ENCODE measurements around the gene SLC2A11. TPM values are rescaled to one million over a fixed set of nuclear protein-coding genes. Genes with fewer than 3 reads are reported as not detected.

Gene SLC2A11
- total and polyA plus RNA-seq, 2 donors (not counting 1 experiment from before 2014, with no cell fraction given): 3.9 to 14.9 TPM

DNA sequence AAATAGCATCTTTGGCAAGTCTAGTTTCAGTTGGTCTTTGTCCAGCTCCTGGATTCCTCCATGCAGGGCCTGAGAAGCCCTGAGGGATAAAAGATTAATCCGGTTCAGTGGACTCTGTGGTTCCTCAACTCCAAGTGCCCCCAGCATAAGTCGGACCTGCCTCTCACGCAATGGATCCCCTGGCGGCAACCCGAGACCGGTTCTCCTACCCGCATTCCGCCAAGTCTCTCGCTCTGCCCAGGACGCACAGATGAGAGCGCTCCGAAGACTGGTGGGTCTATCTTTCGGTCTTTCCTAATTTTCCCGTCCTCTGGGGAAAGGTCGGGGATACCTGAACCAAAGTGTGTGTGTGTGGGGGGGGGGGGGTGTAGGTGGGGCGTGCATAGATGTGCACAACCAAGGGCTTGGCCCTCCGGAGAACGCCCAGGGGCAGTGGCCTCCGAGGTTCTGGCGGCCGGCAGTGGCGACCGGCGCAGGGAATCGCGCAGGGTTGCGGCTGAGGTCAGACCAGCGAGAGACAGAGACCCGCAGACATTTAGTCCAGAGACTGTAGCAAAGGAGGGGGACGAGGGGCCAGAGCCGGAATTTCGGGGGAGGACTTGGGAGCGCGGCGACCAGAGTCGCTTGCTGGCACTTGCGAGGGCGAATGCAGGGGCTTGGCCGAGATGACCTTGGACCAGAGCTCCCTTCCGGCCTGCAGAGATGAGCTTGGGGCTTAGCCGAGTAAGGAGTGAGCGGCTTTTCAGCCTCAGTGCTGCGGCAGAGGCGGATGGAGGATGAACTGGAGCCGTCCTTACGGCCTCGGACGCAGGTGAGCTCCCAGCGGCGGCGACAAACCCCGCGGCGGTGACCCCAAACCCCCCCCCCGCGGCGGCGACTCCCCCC is 712 bp upstream of the SLC2A11 start:
- Histone ChIP-seq H3K36me3 (ENCODE audit: control insufficient read depth, insufficient read depth, low read length) (no peaks in the 10 kb centered on the region), H2AFZ (ENCODE audit: low read length) (peak overlapping the region; percentile 97), H3K4me1 (ENCODE audit: control insufficient read depth, extremely low read depth, insufficient read depth, low read length) (peaks cover 6% of the 10 kb centered on the region), H3K4me3 (replicated peaks in 1 of 4; ENCODE audit: control extremely low read depth in 1 of 4, insufficient read depth in 1 of 4, low read depth in 3 of 4, low read length in 4 of 4) (peak overlapping the region; percentile 63 to 92 (median 78)), H3K9me3 (ENCODE audit: control insufficient read depth, insufficient read depth, low read depth, low read length) (no peaks in the 10 kb centered on the region), H3K27me3 (ENCODE audit: control insufficient read depth, insufficient read depth, low read length) (no peaks in the 10 kb centered on the region), H3K4me2 (ENCODE audit: extremely low read depth, insufficient read depth, low read length) (peak overlapping the region; percentile 93), H3K9ac (ENCODE audit: insufficient read depth, low read length) (peak overlapping the region; percentile 53), H3K79me2 (ENCODE audit: control insufficient read depth, insufficient read depth, low read length) (no peaks in the 10 kb centered on the region), H4K20me1 (ENCODE audit: control insufficient read depth, extremely low read depth, insufficient read depth, low read length) (no peaks in the 10 kb centered on the region), H3K27ac (ENCODE audit: insufficient read depth, low read length) (peak overlapping the region; percentile 43)
- DNase-seq (ENCODE audit: low read depth in 2 of 2): peak; percentile 31 to 64
- no peak for TF ChIP-seq EZH2 (IDR thresholded peaks at IDR 0.05; ENCODE audit: low read length, missing control alignments)
- TF ChIP-seq CTCF (conservative IDR thresholded peaks at IDR 0.05 in 1 of 2, IDR thresholded peaks at IDR 0.05 in 1 of 2; ENCODE audit: low read depth in 1 of 2, low read length in 2 of 2): peak in 1 of 2 donors; percentile 23

DNA sequence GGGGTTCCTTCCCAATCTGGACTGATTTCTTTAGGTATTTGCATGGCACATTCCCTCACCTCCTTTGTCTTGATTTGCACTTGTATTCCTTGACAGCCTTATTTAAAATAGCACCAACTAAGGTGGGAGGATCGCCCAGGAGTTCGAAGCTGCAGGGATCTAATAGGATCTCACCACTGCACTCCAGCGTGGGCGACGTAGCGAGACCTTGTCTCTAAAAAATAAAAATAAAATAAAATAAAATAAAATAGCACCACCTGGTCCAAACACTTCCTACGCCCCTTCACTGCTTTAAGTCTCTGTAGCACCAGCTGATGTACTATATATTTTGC is 775 bp downstream of the SLC2A11 start:
- no peak overlapping the region for H3K9ac ChIP-seq (ENCODE audit: insufficient read depth, low read length)
- H3K27ac ChIP-seq (ENCODE audit: insufficient read depth, low read length): no peak overlapping the region
- no peaks in the 10 kb centered on the region for H4K20me1 ChIP-seq (ENCODE audit: control insufficient read depth, extremely low read depth, insufficient read depth, low read length)

More for the DNA sequence above, 775 bp downstream of the SLC2A11 start:
- Histone ChIP-seq H2AFZ (ENCODE audit: low read length) (peak overlapping the region; percentile 95), H3K27me3 (ENCODE audit: control insufficient read depth, insufficient read depth, low read length) (no peaks in the 10 kb centered on the region), H3K9me3 (ENCODE audit: control insufficient read depth, insufficient read depth, low read depth, low read length) (no peaks in the 10 kb centered on the region), H3K4me1 (ENCODE audit: control insufficient read depth, extremely low read depth, insufficient read depth, low read length) (peaks cover 6% of the 10 kb centered on the region), H3K4me3 (replicated peaks in 1 of 4; ENCODE audit: control extremely low read depth in 1 of 4, insufficient read depth in 1 of 4, low read depth in 3 of 4, low read length in 4 of 4) (peak overlapping the region; percentile 85 to 95 (median 90)), H3K36me3 (ENCODE audit: control insufficient read depth, insufficient read depth, low read length) (no peaks in the 10 kb centered on the region), H3K4me2 (ENCODE audit: extremely low read depth, insufficient read depth, low read length) (peak overlapping the region; percentile 100), H3K79me2 (ENCODE audit: control insufficient read depth, insufficient read depth, low read length) (no peaks in the 10 kb centered on the region)
- no peak for DNase-seq (ENCODE audit: low read depth in 2 of 2)
- TF ChIP-seq CTCF (conservative IDR thresholded peaks at IDR 0.05 in 1 of 2, IDR thresholded peaks at IDR 0.05 in 1 of 2; ENCODE audit: low read depth in 1 of 2, low read length in 2 of 2): no peak
- TF ChIP-seq EZH2 (IDR thresholded peaks at IDR 0.05; ENCODE audit: low read length, missing control alignments): no peak
